NCI-H526 treated with DMSO at 0.1 percent for 48 hours (cell line): ENCODE measurements around the gene EVI2A.
"Not testable (repeated sequence)": the region's sequence is repeated elsewhere in the genome, so short reads cannot be mapped to it uniquely, and the experiment has no call there.

ENCODE experiments used
- DNase-seq: peaks from one replicate; lab custom pipeline; 2025; lab: John Stamatoyannopoulos, UW

The EVI2A gene

DNA sequence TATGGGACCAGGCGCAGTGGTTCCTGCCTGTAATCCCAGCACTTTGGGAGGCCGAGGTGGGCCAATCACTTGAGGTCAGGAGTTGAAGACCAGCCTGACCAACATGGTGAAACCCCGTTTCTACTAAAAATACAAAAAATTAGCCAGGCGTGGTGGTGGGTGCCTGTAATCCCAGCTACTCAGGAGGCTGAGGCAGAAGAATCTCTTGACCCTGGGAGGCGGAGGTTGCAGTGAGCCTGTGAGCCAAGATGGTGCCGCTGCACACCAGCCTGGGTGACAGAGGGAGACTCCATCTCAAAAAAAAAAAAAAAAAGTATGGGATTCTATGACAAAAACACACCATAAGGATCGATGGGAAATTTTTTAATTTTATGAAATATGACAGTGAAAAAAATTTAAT, 9.2 kb downstream of the EVI2A start:
- DNase-seq, result not testable (repeated sequence)

DNA sequence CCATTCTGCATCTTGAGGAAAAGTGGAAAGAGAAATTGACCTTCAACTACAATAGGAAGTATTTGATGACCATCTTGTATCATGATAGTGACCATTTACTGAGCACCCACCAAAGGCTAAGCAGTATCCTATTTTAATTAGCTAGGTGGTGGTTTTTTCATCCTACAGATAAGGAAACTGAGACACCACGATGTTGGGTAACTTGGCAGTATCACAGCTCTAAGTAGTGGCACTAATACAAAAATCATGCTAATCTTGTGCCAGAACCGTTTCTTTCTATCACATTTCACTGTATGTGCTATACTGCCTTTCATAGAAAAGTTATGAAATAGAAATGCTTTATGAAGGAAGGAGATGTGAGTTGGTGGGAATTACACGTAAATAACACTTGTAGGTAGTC, 9.9 kb downstream of the EVI2A start:
- DNase-seq, result no peak

DNA sequence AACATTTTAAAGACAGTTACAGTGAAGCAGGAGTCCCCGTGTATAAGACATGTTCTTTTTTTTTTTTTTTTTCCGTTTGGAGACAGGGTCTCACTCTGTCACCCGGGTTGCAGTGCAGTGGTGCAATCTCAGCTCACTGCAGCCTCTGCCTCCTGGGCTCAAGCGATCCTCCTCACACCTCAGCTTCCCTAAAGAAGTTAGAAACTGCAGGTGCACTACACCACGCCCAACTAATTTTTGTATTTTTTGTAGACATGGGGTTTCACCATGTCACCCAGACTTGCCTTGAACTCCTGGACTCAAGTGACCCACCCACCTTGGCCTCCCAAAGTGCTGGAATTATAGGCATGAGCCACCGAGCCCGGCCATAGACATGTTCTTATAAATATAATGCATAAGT, 10.5 kb downstream of the EVI2A start:
- DNase-seq, result no peak

- no peak for DNase-seq
These were observed 11.2 kb downstream of the EVI2A start for GRCh38 chr17:31310260-31310659.

- no peak for DNase-seq
These were observed 11.9 kb downstream of the EVI2A start for GRCh38 chr17:31309556-31309955.

GRCh38 chr17:31308372-31309334, 12.8 kb downstream of the EVI2A start:
- DNase-seq, result peak; percentile 31

DNA sequence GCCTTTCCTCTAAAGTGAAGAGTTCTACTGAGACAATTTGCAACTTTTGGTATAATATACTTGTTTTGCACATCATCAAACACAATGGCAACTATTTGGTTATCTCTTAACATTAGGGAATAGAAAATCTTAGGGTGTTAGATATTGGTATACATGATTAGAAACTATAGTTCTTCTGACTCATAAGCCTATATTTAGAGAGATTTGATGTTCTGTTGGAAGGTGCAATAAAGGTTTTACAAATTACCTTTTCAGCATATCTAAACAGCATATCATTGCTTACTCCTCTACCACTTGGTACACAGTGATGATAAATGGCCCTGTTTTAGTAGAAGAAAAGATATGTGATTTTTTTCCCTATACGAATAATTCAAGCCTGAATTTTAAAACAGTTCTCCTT, 13.8 kb downstream of the EVI2A start:
- DNase-seq, result no peak

GRCh38 chr17:31299624-31300023, 21.8 kb downstream of the EVI2A start:
- DNase-seq, result peak; percentile 43

GRCh38 chr17:31297090-31297489, 24.3 kb downstream of the EVI2A start, which contains the start of gene OMG:
Gene OMG, minus strand, starts transcription at chr17:31297239. Its CDS starts 908 bp downstream, at chr17:31296331.
- DNase-seq, result peak; percentile 92

- DNase-seq, result peak; percentile 99
These were observed 25.3 kb downstream of the EVI2A start for GRCh38 chr17:31296142-31296541.

GRCh38 chr17:31295489-31295871, 25.9 kb downstream of the EVI2A start:
- no peak for DNase-seq

GRCh38 chr17:31294820-31295488, 26.5 kb downstream of the EVI2A start:
- DNase-seq, result no peak

- DNase-seq, result no peak
These were observed 27.2 kb downstream of the EVI2A start for GRCh38 chr17:31294231-31294630.

- no peak for DNase-seq
These were observed 27.8 kb downstream of the EVI2A start for GRCh38 chr17:31293581-31293980.

DNA sequence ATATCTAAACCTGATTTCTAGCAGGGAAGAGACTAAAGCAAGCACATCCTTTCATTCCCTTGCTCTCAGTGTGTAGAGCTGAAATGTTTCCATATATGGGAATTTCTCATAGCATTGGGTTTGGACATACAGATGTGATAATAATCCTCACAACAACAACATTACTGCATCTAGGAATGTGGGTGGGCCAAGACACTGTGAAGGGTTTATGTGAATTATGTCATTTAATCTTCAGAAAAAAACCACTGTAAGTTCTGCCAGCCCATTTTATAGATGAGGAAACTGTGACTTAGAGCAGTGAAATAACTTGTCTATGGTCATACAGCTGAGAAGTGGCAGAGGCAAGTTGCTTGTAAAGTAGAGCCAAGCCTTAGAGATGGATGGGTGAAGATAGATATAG, 29.6 kb downstream of the EVI2A start:
- DNase-seq, result no peak

GRCh38 chr17:31289790-31290189, 31.6 kb downstream of the EVI2A start:
- DNase-seq, result no peak

DNA sequence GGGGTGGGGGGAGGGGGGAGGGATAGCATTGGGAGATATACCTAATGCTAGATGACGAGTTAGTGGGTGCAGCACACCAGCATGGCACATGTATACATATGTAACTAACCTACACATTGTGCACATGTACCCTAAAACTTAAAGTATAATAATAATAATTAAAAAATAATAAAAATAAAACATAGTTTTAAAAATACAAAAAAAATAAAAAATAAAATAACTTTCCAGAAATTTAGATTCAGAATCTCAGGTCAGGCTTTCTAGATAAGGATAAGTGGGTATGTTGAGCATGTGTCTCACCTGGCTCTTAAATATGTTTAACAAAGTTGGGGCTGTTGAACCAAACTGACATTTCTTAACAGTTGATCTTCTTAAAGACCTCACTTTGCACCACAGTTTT, 33.5 kb downstream of the EVI2A start:
- DNase-seq, result not testable (repeated sequence)

DNA sequence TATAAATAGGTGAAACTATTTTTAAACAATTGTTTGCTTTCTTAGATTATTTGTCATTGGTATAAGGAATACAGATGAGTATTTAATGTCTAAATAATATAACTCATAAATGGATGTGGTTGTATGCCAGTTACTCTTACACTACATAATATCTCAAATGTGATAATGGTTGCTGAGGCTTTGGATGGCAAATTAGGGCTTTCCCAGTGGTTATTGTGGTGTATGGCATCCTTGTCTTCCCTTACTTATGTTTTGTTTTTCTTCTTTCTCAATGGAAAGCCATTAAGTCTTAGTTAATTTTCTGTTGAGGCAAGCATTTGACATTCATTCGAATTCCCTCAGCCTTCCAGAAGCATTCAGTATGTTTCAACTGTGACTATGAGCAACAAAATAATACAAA, 34.8 kb downstream of the EVI2A start:
- DNase-seq, result no peak

DNA sequence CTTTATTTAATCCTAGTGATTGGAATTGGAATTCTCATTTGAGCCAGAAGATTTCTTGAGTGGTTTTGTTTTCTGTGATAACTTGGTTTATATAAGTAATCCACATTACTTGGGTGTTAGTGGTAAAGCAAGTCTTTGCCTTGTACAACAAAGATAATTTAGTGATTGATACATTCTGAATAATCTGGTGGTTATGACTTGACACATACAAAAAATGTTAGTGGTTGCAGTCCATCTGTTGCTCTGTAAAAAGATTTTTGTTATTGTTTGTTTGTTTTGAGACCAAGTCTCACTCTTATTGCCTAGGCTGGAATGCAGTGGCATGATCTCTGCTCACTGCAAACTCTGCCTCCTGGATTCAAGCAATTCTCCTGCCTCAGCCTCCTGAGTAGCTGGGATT, 37.6 kb downstream of the EVI2A start:
- DNase-seq, result no peak

GRCh38 chr17:31281061-31281460, 40.4 kb downstream of the EVI2A start:
- DNase-seq, result no peak

GRCh38 chr17:31279401-31279800, 42.0 kb downstream of the EVI2A start:
- DNase-seq, result no peak

DNA sequence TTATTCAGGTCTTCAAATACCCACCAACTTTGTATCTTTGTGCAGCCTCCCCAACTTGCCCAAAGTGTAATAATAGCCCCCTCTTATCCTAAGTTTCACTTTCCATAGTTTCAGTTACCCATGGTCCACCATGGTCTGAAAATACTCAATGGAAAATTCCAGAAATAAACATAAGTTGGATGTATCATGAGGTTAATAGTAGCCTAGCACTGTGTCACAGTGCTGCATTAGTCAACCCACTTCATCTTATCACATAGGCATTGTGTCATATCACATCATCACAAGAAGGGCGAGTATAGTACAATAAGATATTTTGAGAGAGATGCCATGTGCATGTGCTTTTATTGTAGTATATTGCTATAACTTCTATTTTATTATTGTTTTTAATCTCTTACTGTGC, 46.3 kb downstream of the EVI2A start:
- no peak for DNase-seq

- no peak for DNase-seq
These were observed 47.2 kb downstream of the EVI2A start for GRCh38 chr17:31274252-31274651.
